ENCODE measurements around the gene TMEM240.

TMEM240 gene

GRCh38 chr1:1573843-1574720 lies 33.7 kb upstream of the TMEM240 start:
- DNase-seq (ENCODE audit: extremely low read depth, low read depth) = no peak
- TF ChIP-seq CTCF (IDR thresholded peaks at IDR 0.05; ENCODE audit: low read depth, low read length) = peak; percentile 7

GRCh38 chr1:1569341-1569740 lies 28.9 kb upstream of the TMEM240 start:
- no peak for TF ChIP-seq CTCF (IDR thresholded peaks at IDR 0.05; ENCODE audit: low read depth, low read length)
- DNase-seq (ENCODE audit: extremely low read depth, low read depth) = no peak

GRCh38 chr1:1567891-1568291 lies 27.5 kb upstream of the TMEM240 start:
- DNase-seq (ENCODE audit: extremely low read depth, low read depth) = no peak
- TF ChIP-seq CTCF (IDR thresholded peaks at IDR 0.05; ENCODE audit: low read depth, low read length) = no peak

- no peak for TF ChIP-seq CTCF (IDR thresholded peaks at IDR 0.05; ENCODE audit: low read depth, low read length)
- DNase-seq (ENCODE audit: extremely low read depth, low read depth) = no peak
Observed at GRCh38 chr1:1567152-1567875, 26.9 kb upstream of the TMEM240 start.

- TF ChIP-seq CTCF (IDR thresholded peaks at IDR 0.05; ENCODE audit: low read depth, low read length) = no peak
- DNase-seq (ENCODE audit: extremely low read depth, low read depth) = no peak
Observed at GRCh38 chr1:1565340-1565739, 24.9 kb upstream of the TMEM240 start.

GRCh38 chr1:1564268-1564667 lies 23.8 kb upstream of the TMEM240 start:
- TF ChIP-seq CTCF (IDR thresholded peaks at IDR 0.05; ENCODE audit: low read depth, low read length) = no peak

GRCh38 chr1:1563688-1564087 lies 23.3 kb upstream of the TMEM240 start:
- no peak for TF ChIP-seq CTCF (IDR thresholded peaks at IDR 0.05; ENCODE audit: low read depth, low read length)
- no peak for DNase-seq (ENCODE audit: extremely low read depth, low read depth)

More at GRCh38 chr1:1564268-1564667, 23.8 kb upstream of the TMEM240 start:
- no peak for DNase-seq (ENCODE audit: extremely low read depth, low read depth)

All from AG09319 (cell line).